Measurements from ENCODE around the gene PMVK. TPM values are rescaled to one million over a fixed set of nuclear protein-coding genes. Genes with fewer than 3 reads are reported as not detected.

The PMVK gene
- total RNA-seq, 4 donors from 2014 or later, result 2.6 to 21.2 (median 6.4) TPM

- intact Hi-C loops (cut with DNase I; ENCODE audit: low total_unique reads), result no loop called here
- H3K9me3 ChIP-seq, result no peaks in the 10 kb centered on the region
- H3K4me3 ChIP-seq, result no peak overlapping the region
- H3K27me3 ChIP-seq, result no peaks in the 10 kb centered on the region
- H3K27ac ChIP-seq, result no peak overlapping the region
- TF ChIP-seq POLR2A (IDR thresholded peaks at IDR 0.05), result no peak
- TF ChIP-seq CTCF (IDR thresholded peaks at IDR 0.05), result no peak
- DNase-seq, result no peak
- H3K4me1 ChIP-seq, result peaks cover 3 to 18% of the 10 kb centered on the region in 2 donors
- no peaks in the 10 kb centered on the region for H3K36me3 ChIP-seq
These were observed 22.9 kb upstream of the PMVK start for GRCh38 chr1:154959426-154959780.

GRCh38 chr1:154958681-154959425 lies 22.3 kb upstream of the PMVK start:
- no peaks in the 10 kb centered on the region for H3K9me3 ChIP-seq
- no peak for DNase-seq
- H3K27ac ChIP-seq, result no peak overlapping the region
- intact Hi-C loops (cut with DNase I; ENCODE audit: low total_unique reads), result no loop called here
- H3K4me1 ChIP-seq, result peaks cover 3 to 20% of the 10 kb centered on the region in 2 donors
- TF ChIP-seq POLR2A (IDR thresholded peaks at IDR 0.05) (no peak), CTCF (IDR thresholded peaks at IDR 0.05) (no peak)
- H3K27me3 ChIP-seq, result no peaks in the 10 kb centered on the region
- no peaks in the 10 kb centered on the region for H3K36me3 ChIP-seq
- no peak overlapping the region for H3K4me3 ChIP-seq

- Histone ChIP-seq H3K27ac (no peak overlapping the region), H3K9me3 (no peaks in the 10 kb centered on the region), H3K27me3 (no peaks in the 10 kb centered on the region), H3K4me1 (peaks cover 3 to 26% of the 10 kb centered on the region in 2 donors), H3K4me3 (no peak overlapping the region), H3K36me3 (no peaks in the 10 kb centered on the region)
- intact Hi-C loops (cut with DNase I; ENCODE audit: low total_unique reads), result no loop called here
- no peak for DNase-seq
- TF ChIP-seq POLR2A (IDR thresholded peaks at IDR 0.05) (no peak), CTCF (IDR thresholded peaks at IDR 0.05) (no peak)
These were observed 21.5 kb upstream of the PMVK start for GRCh38 chr1:154958036-154958435.

GRCh38 chr1:154957091-154957657 lies 20.7 kb upstream of the PMVK start:
- H3K27ac ChIP-seq, result peak overlapping the region; percentile 5 to 76
- H3K4me1 ChIP-seq, result peaks cover 3 to 22% of the 10 kb centered on the region in 2 donors
- no peaks in the 10 kb centered on the region for H3K9me3 ChIP-seq
- intact Hi-C loops (cut with DNase I; ENCODE audit: low total_unique reads), result no loop called here
- no peak overlapping the region for H3K4me3 ChIP-seq
- H3K36me3 ChIP-seq, result no peaks in the 10 kb centered on the region
- TF ChIP-seq CTCF (IDR thresholded peaks at IDR 0.05), result no peak
- DNase-seq, result no peak
- H3K27me3 ChIP-seq, result no peaks in the 10 kb centered on the region

- intact Hi-C loops (cut with DNase I; ENCODE audit: low total_unique reads), result no loop called here
- Histone ChIP-seq H3K27me3 (no peaks in the 10 kb centered on the region), H3K4me3 (peak overlapping the region; percentile 48 to 57), H3K36me3 (no peaks in the 10 kb centered on the region), H3K27ac (peak overlapping the region; percentile 76 to 79), H3K4me1 (peaks cover 3 to 22% of the 10 kb centered on the region in 2 donors), H3K9me3 (no peaks in the 10 kb centered on the region)
- TF ChIP-seq POLR2A (IDR thresholded peaks at IDR 0.05) (no peak), CTCF (IDR thresholded peaks at IDR 0.05) (no peak)
- DNase-seq, result peak in 1 of 2 donors; percentile 46
These were observed 20.0 kb upstream of the PMVK start for GRCh38 chr1:154956544-154956941.
